HG03064 (cell line): ENCODE measurements around the gene HELT.

Source experiments
- ATAC-seq: cut with Tn5 transposase; IDR thresholded peaks from one replicate; pipeline ENCODE4 v1.9.1; 2021; ENCODE audit warnings: low read depth; ENCODE audit not compliant: unreplicated experiment

HELT gene

GRCh38 chr4:185002784-185003183 is 15.5 kb upstream of the HELT start:
- no peak for ATAC-seq

- ATAC-seq = no peak
Measured at GRCh38 chr4:185003596-185004351, 14.5 kb upstream of the HELT start.

GRCh38 chr4:185004562-185005218 is 13.6 kb upstream of the HELT start:
- ATAC-seq = peak; percentile 41

- ATAC-seq = peak; percentile 88
Measured at GRCh38 chr4:185005219-185005819, 13.0 kb upstream of the HELT start.

- ATAC-seq = no peak
Measured at GRCh38 chr4:185011408-185011807, 6.9 kb upstream of the HELT start.

- ATAC-seq = no peak
Measured at GRCh38 chr4:185013417-185014125, 4.7 kb upstream of the HELT start.

GRCh38 chr4:185015108-185015507 is 3.2 kb upstream of the HELT start:
- no peak for ATAC-seq

GRCh38 chr4:185016101-185016940 is 2.0 kb upstream of the HELT start:
- ATAC-seq = no peak

- ATAC-seq = no peak
Measured at GRCh38 chr4:185016946-185017758, 1.1 kb upstream of the HELT start.

GRCh38 chr4:185018834-185019455 is 655 bp downstream of the HELT start:
- ATAC-seq = no peak

- ATAC-seq = no peak
Measured at GRCh38 chr4:185019456-185020292, 1.4 kb downstream of the HELT start.

GRCh38 chr4:185020293-185020808 is 2.1 kb downstream of the HELT start:
- ATAC-seq = no peak

- ATAC-seq = no peak
Measured at GRCh38 chr4:185020863-185021761, 2.8 kb downstream of the HELT start.

GRCh38 chr4:185023471-185023870 is 5.2 kb downstream of the HELT start:
- no peak for ATAC-seq

GRCh38 chr4:185028625-185029024 is 10.3 kb downstream of the HELT start:
- ATAC-seq = no peak

GRCh38 chr4:185031611-185032010 is 13.3 kb downstream of the HELT start:
- ATAC-seq = no peak

GRCh38 chr4:185033072-185033471 is 14.8 kb downstream of the HELT start:
- no peak for ATAC-seq
